Activated T-cell treated with anti-CD3 and anti-CD28 coated beads for 4 hours (primary cell): ENCODE results near the gene PEX14.

Source experiments
- DNase-seq: peaks from one replicate; pipeline ENCODE4 v3.0.0-alpha.2; 2020

Gene PEX14

GRCh38 chr1:10652626-10653025, 177.9 kb downstream of the PEX14 start:
- DNase-seq = no peak

GRCh38 chr1:10653370-10654125, 178.8 kb downstream of the PEX14 start:
- no peak for DNase-seq

- DNase-seq = no peak
These were observed 180.3 kb downstream of the PEX14 start for GRCh38 chr1:10655002-10655401.

- no peak for DNase-seq
These were observed 181.7 kb downstream of the PEX14 start for GRCh38 chr1:10656431-10656830.

- no peak for DNase-seq
These were observed 182.5 kb downstream of the PEX14 start for GRCh38 chr1:10657088-10657847.

GRCh38 chr1:10658396-10659066, 183.8 kb downstream of the PEX14 start:
- no peak for DNase-seq

- no peak for DNase-seq
These were observed 184.5 kb downstream of the PEX14 start for GRCh38 chr1:10659218-10659617.

GRCh38 chr1:10659646-10660540, 185.1 kb downstream of the PEX14 start:
- no peak for DNase-seq

- DNase-seq = no peak
These were observed 186.7 kb downstream of the PEX14 start for GRCh38 chr1:10661453-10661852.

- DNase-seq = no peak
These were observed 187.4 kb downstream of the PEX14 start for GRCh38 chr1:10662090-10662688.

- DNase-seq = no peak
These were observed 188.3 kb downstream of the PEX14 start for GRCh38 chr1:10662824-10663677.

- DNase-seq = no peak
These were observed 188.9 kb downstream of the PEX14 start for GRCh38 chr1:10663678-10664035.

- DNase-seq = no peak
These were observed 189.5 kb downstream of the PEX14 start for GRCh38 chr1:10664251-10664650.

- no peak for DNase-seq
These were observed 190.5 kb downstream of the PEX14 start for GRCh38 chr1:10665226-10665625.

- DNase-seq = no peak
These were observed 191.4 kb downstream of the PEX14 start for GRCh38 chr1:10665930-10666850.

GRCh38 chr1:10667861-10668761, 193.4 kb downstream of the PEX14 start:
- DNase-seq = no peak

- DNase-seq = no peak
These were observed 194.8 kb downstream of the PEX14 start for GRCh38 chr1:10669570-10669969.

- DNase-seq = no peak
These were observed 195.4 kb downstream of the PEX14 start for GRCh38 chr1:10670190-10670589.

- no peak for DNase-seq
These were observed 196.3 kb downstream of the PEX14 start for GRCh38 chr1:10671090-10671489.
